B cell (primary cell): Measurements from ENCODE around the gene FAM53B. TPM values are rescaled to one million over a fixed set of nuclear protein-coding genes. Genes with fewer than 3 reads are reported as not detected.

Experiments used
- ATAC-seq: fragments of 200-7000 bp; cut with Tn5 transposase; one replicate; pipeline ENCODE4 v1.10.0; 2021; ENCODE audit warnings: low read depth, mild to moderate bottlenecking, moderate number of reproducible peaks, moderate library complexity
- CTCF ChIA-PET: fragments of 350-600 bp; sonication (Branson Sonifier 250); formaldehyde crosslinking; loops from one replicate; lab custom pipeline; 2021; ENCODE audit warnings: antibody characterized with exemption, inconsistent platforms; lab: Charles Lee
- POLR2A ChIA-PET: fragments of 350-600 bp; sonication (Branson Sonifier 250); formaldehyde crosslinking; loops from one replicate; lab custom pipeline; 2021; ENCODE audit warnings: antibody characterized with exemption; lab: Charles Lee
- DNase-seq: peaks from one replicate; pipeline ENCODE4 v3.0.0; 2013
- H2AFZ ChIP-seq: 2 replicates; pipeline ENCODE4 v1.6.1; 2012; ENCODE audit warnings: mild to moderate bottlenecking, low read depth, low read length; ENCODE audit not compliant: insufficient read depth, poor library complexity, severe bottlenecking
- H3K27ac ChIP-seq, 2 donors: 1 replicate in 1 of 2; 2 replicates in 1 of 2; pipeline ENCODE4 v1.5.1; 2012 to 2013; ENCODE audit warnings: low read length in 2 of 2, mild to moderate bottlenecking in 2 of 2, moderate library complexity in 1 of 2
- H3K27me3 ChIP-seq, 4 experiments: fragments of 200-600 bp in 1 of 4; sonication (generic) in 1 of 4; replicated peaks in 1 of 4; 1 replicate in 2 of 4; 2 replicates in 2 of 4; pipeline versions ENCODE4 v1.6.1 to v1.7.0; 2013 to 2016; ENCODE audit warnings: low read length in 3 of 4, mild to moderate bottlenecking in 2 of 4, mixed read lengths in 1 of 4, moderate library complexity in 1 of 4; ENCODE audit not compliant: insufficient read depth in 4 of 4, control insufficient read depth in 3 of 4; ENCODE audit errors: control extremely low read depth in 1 of 4
- H3K36me3 ChIP-seq, 2 experiments: replicated peaks in 1 of 2; 1 replicate in 1 of 2; 2 replicates in 1 of 2; pipeline versions ENCODE4 v1.6.1 to v1.7.1; 2013; ENCODE audit warnings: low read length in 1 of 2; ENCODE audit not compliant: insufficient read depth in 2 of 2, control insufficient read depth in 1 of 2; ENCODE audit errors: control extremely low read depth in 1 of 2, extremely low read depth in 1 of 2
- H3K4me1 ChIP-seq, 2 donors: fragments of 200-600 bp in 1 of 2; sonication (generic) in 1 of 2; 1 replicate in 1 of 2; 2 replicates in 1 of 2; pipeline versions ENCODE4 v1.5.1 to v1.6.1; 2013 to 2017; ENCODE audit warnings: low read length in 2 of 2; ENCODE audit not compliant: control insufficient read depth in 2 of 2, insufficient read depth in 2 of 2
- H3K4me2 ChIP-seq: replicated peaks from 2 replicates; pipeline ENCODE3; 2012; ENCODE audit warnings: mild to moderate bottlenecking, low read depth, low read length; ENCODE audit not compliant: poor library complexity, severe bottlenecking
- H3K4me3 ChIP-seq, 5 experiments: fragments of 200-600 bp in 1 of 5; sonication (generic) in 1 of 5; 1 replicate in 3 of 5; 2 replicates in 2 of 5; pipeline versions ENCODE4 v1.5.1 to v1.7.0; 2011 to 2016; ENCODE audit warnings: low read length in 4 of 5, mild to moderate bottlenecking in 4 of 5, low read depth in 2 of 5, control low read depth in 1 of 5, moderate library complexity in 1 of 5; ENCODE audit not compliant: insufficient read depth in 1 of 5; ENCODE audit errors: control extremely low read depth in 1 of 5, extremely low read depth in 1 of 5
- H3K79me2 ChIP-seq: fragments of 200-600 bp; sonication (generic); one replicate; pipeline ENCODE4 v1.6.0; 2016; ENCODE audit warnings: low read length; ENCODE audit not compliant: control insufficient read depth, insufficient read depth
- H3K9ac ChIP-seq: fragments of 200-600 bp; sonication (generic); 2 replicates; pipeline ENCODE4 v1.6.1; 2017; ENCODE audit warnings: mild to moderate bottlenecking, low read length, moderate library complexity
- H3K9me3 ChIP-seq, 3 donors: one replicate each; pipeline versions ENCODE4 v1.6.1 to v1.7.1; 2013; ENCODE audit warnings: low read length in 2 of 3; ENCODE audit not compliant: control insufficient read depth in 2 of 3, insufficient read depth in 1 of 3; ENCODE audit errors: control extremely low read depth in 1 of 3
- H4K20me1 ChIP-seq: 2 replicates; pipeline ENCODE4 v1.6.0; 2012; ENCODE audit warnings: mild to moderate bottlenecking, low read length; ENCODE audit not compliant: insufficient read depth, control insufficient read depth, poor library complexity, severe bottlenecking
- H3K27ac Mint-ChIP-seq: one replicate; pipeline ENCODE4 v1.8.0; 2021; ENCODE audit warnings: mixed read lengths
- H3K27me3 Mint-ChIP-seq: one replicate; pipeline ENCODE4 v1.8.0; 2021; ENCODE audit warnings: mixed read lengths
- H3K4me1 Mint-ChIP-seq: one replicate; pipeline ENCODE4 v1.8.0; 2021; ENCODE audit warnings: mixed read lengths
- H3K4me3 Mint-ChIP-seq: one replicate; pipeline ENCODE4 v1.8.0; 2021; ENCODE audit warnings: mixed read lengths
- H3K9me3 Mint-ChIP-seq: one replicate; pipeline ENCODE4 v1.8.0; 2022; ENCODE audit warnings: mixed read lengths; ENCODE audit not compliant: insufficient read depth
- CTCF ChIP-seq: fragments of 200-600 bp; IDR thresholded peaks from one replicate; pipeline ENCODE4 v1.8.0; 2022; ENCODE audit warnings: antibody characterized with exemption, mild to moderate bottlenecking
- EZH2 ChIP-seq: IDR thresholded peaks from 2 replicates; pipeline ENCODE4 v1.6.1; 2012; ENCODE audit warnings: borderline replicate concordance, low read depth, mild to moderate bottlenecking, moderate library complexity, low read length; ENCODE audit not compliant: insufficient read depth, poor library complexity, severe bottlenecking
- WGBS: methylation state at CpG from one replicate; pipeline ENCODE4 v1.1.5; 2013; ENCODE audit warnings: missing lambda C conversion rate; ENCODE audit not compliant: insufficient coverage; 5-methylcytosine and 5-hydroxymethylcytosine counted together
- intact Hi-C: fragments of 100-400 bp; cut with micrococcal nuclease; formaldehyde crosslinking; loops from one replicate; pipeline ENCODE4 v1.10.0; 2022
- polyA plus RNA-seq: library from polyadenylated mRNA; depleted of rRNA; stranded (reverse); fragments of >200 nt; gene quantifications from 2 replicates; pipeline ENCODE4 v1.2.3, GENCODE V29; 2012
- total RNA-seq, 2 donors: library from RNA; stranded (reverse); fragments of 120-200 nt in 1 of 2; gene quantifications; 1 replicate in 1 of 2; 2 replicates in 1 of 2; pipeline versions ENCODE4 v1.2.3 to v1.2.4, GENCODE V29; 2013 to 2022

The FAM53B gene
- total and polyA plus RNA-seq, 2 donors (not counting 1 experiment from before 2014, with no cell fraction given) = 51.2 to 186 TPM

GRCh38 chr10:124598196-124598595, 146.0 kb downstream of the FAM53B start:
- no peak overlapping the region for H3K4me3 ChIP-seq
- intact Hi-C loops = no loop called here
- peak overlapping the region; percentile 15 for H3K9ac ChIP-seq
- peaks cover 79 to 89% of the 10 kb centered on the region in 2 donors for H3K4me1 ChIP-seq
- 52% methylated on average over 6 of the region's 6 CpGs for WGBS
- H2AFZ ChIP-seq = peak overlapping the region; percentile 32
- POLR2A ChIA-PET = interaction anchor here (1.0 to 1.5 kb wide), 2 partner anchors 13 to 54 kb away, joined by 4 to 5 read pairs; no protein-coding TSS in a partner anchor
- peak overlapping the region; percentile 75 for H3K4me2 ChIP-seq
- peak overlapping the region; percentile 50 to 66 for H3K27ac ChIP-seq
- H3K4me1 Mint-ChIP-seq = peaks cover 86% of the 10 kb centered on the region
- peaks cover 0 to 5% (median 0%) of the 10 kb centered on the region in 3 donors for H3K9me3 ChIP-seq
- no peaks in the 10 kb centered on the region for H3K27me3 ChIP-seq
- H3K4me3 Mint-ChIP-seq = peak overlapping the region; percentile 39
- H4K20me1 ChIP-seq = no peaks in the 10 kb centered on the region
- ATAC-seq = no peak
- H3K79me2 ChIP-seq = peaks cover 63% of the 10 kb centered on the region
- H3K36me3 ChIP-seq = no peaks in the 10 kb centered on the region
- CTCF ChIA-PET = interaction anchor here (0.5 to 1.3 kb wide), 2 partner anchors 10 to 69 kb away, joined by 4 read pairs; no protein-coding TSS in a partner anchor
- TF ChIP-seq CTCF = no peak
- TF ChIP-seq EZH2 = no peak
- no peak for DNase-seq
- no peaks in the 10 kb centered on the region for H3K27me3 Mint-ChIP-seq
- peak overlapping the region; percentile 99 for H3K27ac Mint-ChIP-seq
- H3K9me3 Mint-ChIP-seq = no peaks in the 10 kb centered on the region

GRCh38 chr10:124597846-124598165, 146.4 kb downstream of the FAM53B start:
- ATAC-seq (no peak), DNase-seq (no peak)
- Mint-ChIP-seq H3K27me3 (no peaks in the 10 kb centered on the region), H3K4me3 (peak overlapping the region; percentile 39), H3K9me3 (no peaks in the 10 kb centered on the region), H3K4me1 (peaks cover 84% of the 10 kb centered on the region), H3K27ac (peak overlapping the region; percentile 99)
- POLR2A ChIA-PET = interaction anchor here (1.0 to 1.5 kb wide), 3 partner anchors 10 to 53 kb away, joined by 4 to 7 read pairs (median 5); no protein-coding TSS in a partner anchor
- peaks cover 75 to 86% of the 10 kb centered on the region in 2 donors for H3K4me1 ChIP-seq
- H3K79me2 ChIP-seq = peaks cover 59% of the 10 kb centered on the region
- peak overlapping the region; percentile 15 for H3K9ac ChIP-seq
- no peak overlapping the region for H3K4me3 ChIP-seq
- CTCF ChIA-PET = interaction anchor here (0.5 to 1.3 kb wide), 2 partner anchors 9 to 69 kb away, joined by 4 read pairs; no protein-coding TSS in a partner anchor
- H3K4me2 ChIP-seq = peak overlapping the region; percentile 75
- 34% methylated on average over 10 of the region's 10 CpGs for WGBS
- H3K36me3 ChIP-seq = no peaks in the 10 kb centered on the region
- peaks cover 0 to 5% (median 0%) of the 10 kb centered on the region in 3 donors for H3K9me3 ChIP-seq
- H3K27me3 ChIP-seq = no peaks in the 10 kb centered on the region
- peak overlapping the region; percentile 50 to 66 for H3K27ac ChIP-seq
- TF ChIP-seq EZH2 = no peak
- no peak for TF ChIP-seq CTCF
- no peaks in the 10 kb centered on the region for H4K20me1 ChIP-seq
- intact Hi-C loops = no loop called here
- H2AFZ ChIP-seq = peak overlapping the region; percentile 32
